SK-N-SH treated with all-trans-retinoic acid at 6 μM for 48 hours (cell line): ENCODE results near the gene CES3.

Experiments
- ATAC-seq: fragments of 200-7000 bp; cut with Tn5 transposase; 3 replicates; pipeline ENCODE4 v1.9.1; 2020; ENCODE audit warnings: mild to moderate bottlenecking, moderate library complexity
- ARNTL ChIP-seq: fragments of 450-650 bp; formaldehyde crosslinking; IDR thresholded peaks from 2 replicates; pipeline ENCODE4 v1.5.0; 2020; ENCODE audit warnings: low read depth, mild to moderate bottlenecking, moderate library complexity, borderline replicate concordance
- BACH2 ChIP-seq: fragments of 250-450 bp; sonication (Bioruptor Pico); IDR thresholded peaks from 2 replicates; pipeline ENCODE4 v1.9.0; 2021; ENCODE audit warnings: mild to moderate bottlenecking, borderline replicate concordance
- CSDC2 ChIP-seq: fragments of 250-450 bp; sonication (Bioruptor Pico); IDR thresholded peaks from 2 replicates; pipeline ENCODE4 v1.5.0; 2020; ENCODE audit warnings: mild to moderate bottlenecking, moderate library complexity
- ESRRG ChIP-seq: fragments of 250-450 bp; sonication (Bioruptor Pico); IDR thresholded peaks from 2 replicates; pipeline ENCODE4 v1.6.1; 2021; ENCODE audit warnings: mild to moderate bottlenecking
- GLIS3 ChIP-seq: fragments of 250-450 bp; sonication (Bioruptor Pico); IDR thresholded peaks from 2 replicates; pipeline ENCODE4 v1.5.0; 2020; ENCODE audit warnings: mild to moderate bottlenecking, moderate library complexity
- ISL1 ChIP-seq: fragments of 250-450 bp; sonication (Bioruptor Pico); IDR thresholded peaks from 2 replicates; pipeline ENCODE4 v2.1.2; 2022; ENCODE audit warnings: mild to moderate bottlenecking, moderate library complexity
- OSR1 ChIP-seq: fragments of 250-450 bp; sonication (Bioruptor Pico); IDR thresholded peaks from 2 replicates; pipeline ENCODE4 v1.8.0; 2022; ENCODE audit warnings: moderate library complexity, mild to moderate bottlenecking, inconsistent platforms
- RARB ChIP-seq: fragments of 250-450 bp; sonication (Bioruptor Pico); IDR thresholded peaks from 2 replicates; pipeline ENCODE4 v1.8.0; 2021; ENCODE audit warnings: mild to moderate bottlenecking, moderate library complexity
- SNAI2 ChIP-seq: fragments of 250-450 bp; sonication (Bioruptor Pico); IDR thresholded peaks from 2 replicates; pipeline ENCODE4 v1.5.0; 2020; ENCODE audit warnings: mild to moderate bottlenecking, moderate library complexity
- TCF4 ChIP-seq: fragments of 250-450 bp; sonication (Bioruptor Pico); IDR thresholded peaks from 2 replicates; pipeline ENCODE4 v1.8.0; 2021; ENCODE audit warnings: mild to moderate bottlenecking, moderate library complexity, borderline replicate concordance
- TOX ChIP-seq: fragments of 250-450 bp; sonication (Bioruptor Pico); IDR thresholded peaks from 2 replicates; pipeline ENCODE4 v1.8.0; 2021; ENCODE audit warnings: mild to moderate bottlenecking, moderate library complexity, borderline replicate concordance
- ZFP3 ChIP-seq: fragments of 250-450 bp; sonication (Bioruptor Pico); IDR thresholded peaks from 2 replicates; pipeline ENCODE4 v1.5.0; 2020; ENCODE audit warnings: mild to moderate bottlenecking, moderate library complexity
- ZFP30 ChIP-seq: fragments of 450-650 bp; formaldehyde crosslinking; IDR thresholded peaks from 2 replicates; pipeline ENCODE4 v1.5.0; 2022; ENCODE audit warnings: mild to moderate bottlenecking, moderate library complexity
- ZNF565 ChIP-seq: fragments of 450-650 bp; formaldehyde crosslinking; conservative IDR thresholded peaks from 2 replicates; pipeline ENCODE4 v1.5.0; 2020; ENCODE audit warnings: low read depth, mild to moderate bottlenecking, moderate library complexity
- ZNF70 ChIP-seq: fragments of 450-650 bp; formaldehyde crosslinking; IDR thresholded peaks from 2 replicates; pipeline ENCODE4 v1.5.0; 2020; ENCODE audit warnings: mild to moderate bottlenecking, moderate library complexity
- ZNF8 ChIP-seq: fragments of 450-650 bp; formaldehyde crosslinking; IDR thresholded peaks from 2 replicates; pipeline ENCODE4 v1.5.0; 2020; ENCODE audit warnings: mild to moderate bottlenecking, moderate library complexity
- TF ChIP-seq, protein P1 (sequence below): fragments of 250-450 bp; sonication (Bioruptor Pico); IDR thresholded peaks from 2 replicates; pipeline ENCODE4 v1.8.0; 2020; ENCODE audit warnings: mild to moderate bottlenecking, moderate library complexity, borderline replicate concordance
- TF ChIP-seq, protein P2 (sequence below): fragments of 250-450 bp; sonication (Bioruptor Pico); IDR thresholded peaks from 2 replicates; pipeline ENCODE4 v1.5.0; 2020; ENCODE audit warnings: mild to moderate bottlenecking, moderate library complexity
- TF ChIP-seq, protein P3 (sequence below): fragments of 250-450 bp; sonication (Bioruptor Pico); IDR thresholded peaks from 2 replicates; pipeline ENCODE4 v1.5.1; 2020; ENCODE audit warnings: low read depth, mild to moderate bottlenecking, moderate library complexity

The CES3 gene

DNA sequence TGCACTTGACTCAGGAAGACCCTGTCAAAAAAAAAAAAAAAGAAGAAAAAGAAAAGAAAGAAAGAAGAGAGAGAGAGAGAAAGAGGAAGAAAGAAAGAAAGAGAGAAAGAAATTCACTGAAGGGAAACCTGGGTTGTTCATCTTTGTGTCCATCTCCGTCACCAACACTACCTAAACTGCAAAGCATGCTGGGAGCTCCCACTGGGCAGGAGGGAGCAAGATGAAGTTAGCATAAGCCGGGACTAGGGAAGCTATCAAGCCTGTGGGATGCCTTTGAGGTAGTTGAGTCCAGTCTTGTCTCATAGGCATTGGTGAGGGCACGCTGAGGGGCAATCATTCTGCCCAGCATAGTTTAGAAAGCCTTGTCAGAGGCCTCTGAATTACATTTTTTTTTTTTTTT is 60.3 kb downstream of the CES3 start:
- TF ChIP-seq ISL1, result no peak
- TF ChIP-seq OSR1 (CRISPR knock-in tag), result no peak
- no peak for TF ChIP-seq SNAI2 (CRISPR knock-in tag)
- no peak for TF ChIP-seq TCF4 (CRISPR knock-in tag)
- no peak for TF ChIP-seq TOX
- no peak for TF ChIP-seq ESRRG (CRISPR knock-in tag)
- no peak for TF ChIP-seq CSDC2 (CRISPR knock-in tag)
- TF ChIP-seq BACH2 (CRISPR knock-in tag), result no peak
- no peak for TF ChIP-seq ZNF70 (CRISPR knock-in tag)
- TF ChIP-seq, protein P1, sequence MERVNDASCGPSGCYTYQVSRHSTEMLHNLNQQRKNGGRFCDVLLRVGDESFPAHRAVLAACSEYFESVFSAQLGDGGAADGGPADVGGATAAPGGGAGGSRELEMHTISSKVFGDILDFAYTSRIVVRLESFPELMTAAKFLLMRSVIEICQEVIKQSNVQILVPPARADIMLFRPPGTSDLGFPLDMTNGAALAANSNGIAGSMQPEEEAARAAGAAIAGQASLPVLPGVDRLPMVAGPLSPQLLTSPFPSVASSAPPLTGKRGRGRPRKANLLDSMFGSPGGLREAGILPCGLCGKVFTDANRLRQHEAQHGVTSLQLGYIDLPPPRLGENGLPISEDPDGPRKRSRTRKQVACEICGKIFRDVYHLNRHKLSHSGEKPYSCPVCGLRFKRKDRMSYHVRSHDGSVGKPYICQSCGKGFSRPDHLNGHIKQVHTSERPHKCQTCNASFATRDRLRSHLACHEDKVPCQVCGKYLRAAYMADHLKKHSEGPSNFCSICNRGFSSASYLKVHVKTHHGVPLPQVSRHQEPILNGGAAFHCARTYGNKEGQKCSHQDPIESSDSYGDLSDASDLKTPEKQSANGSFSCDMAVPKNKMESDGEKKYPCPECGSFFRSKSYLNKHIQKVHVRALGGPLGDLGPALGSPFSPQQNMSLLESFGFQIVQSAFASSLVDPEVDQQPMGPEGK (CRISPR knock-in tag), result no peak
- TF ChIP-seq, protein P2, sequence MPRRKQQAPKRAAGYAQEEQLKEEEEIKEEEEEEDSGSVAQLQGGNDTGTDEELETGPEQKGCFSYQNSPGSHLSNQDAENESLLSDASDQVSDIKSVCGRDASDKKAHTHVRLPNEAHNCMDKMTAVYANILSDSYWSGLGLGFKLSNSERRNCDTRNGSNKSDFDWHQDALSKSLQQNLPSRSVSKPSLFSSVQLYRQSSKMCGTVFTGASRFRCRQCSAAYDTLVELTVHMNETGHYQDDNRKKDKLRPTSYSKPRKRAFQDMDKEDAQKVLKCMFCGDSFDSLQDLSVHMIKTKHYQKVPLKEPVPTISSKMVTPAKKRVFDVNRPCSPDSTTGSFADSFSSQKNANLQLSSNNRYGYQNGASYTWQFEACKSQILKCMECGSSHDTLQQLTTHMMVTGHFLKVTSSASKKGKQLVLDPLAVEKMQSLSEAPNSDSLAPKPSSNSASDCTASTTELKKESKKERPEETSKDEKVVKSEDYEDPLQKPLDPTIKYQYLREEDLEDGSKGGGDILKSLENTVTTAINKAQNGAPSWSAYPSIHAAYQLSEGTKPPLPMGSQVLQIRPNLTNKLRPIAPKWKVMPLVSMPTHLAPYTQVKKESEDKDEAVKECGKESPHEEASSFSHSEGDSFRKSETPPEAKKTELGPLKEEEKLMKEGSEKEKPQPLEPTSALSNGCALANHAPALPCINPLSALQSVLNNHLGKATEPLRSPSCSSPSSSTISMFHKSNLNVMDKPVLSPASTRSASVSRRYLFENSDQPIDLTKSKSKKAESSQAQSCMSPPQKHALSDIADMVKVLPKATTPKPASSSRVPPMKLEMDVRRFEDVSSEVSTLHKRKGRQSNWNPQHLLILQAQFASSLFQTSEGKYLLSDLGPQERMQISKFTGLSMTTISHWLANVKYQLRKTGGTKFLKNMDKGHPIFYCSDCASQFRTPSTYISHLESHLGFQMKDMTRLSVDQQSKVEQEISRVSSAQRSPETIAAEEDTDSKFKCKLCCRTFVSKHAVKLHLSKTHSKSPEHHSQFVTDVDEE (CRISPR knock-in tag), result no peak
- no peak for TF ChIP-seq ZFP3 (CRISPR knock-in tag)
- ATAC-seq, result no peak

DNA sequence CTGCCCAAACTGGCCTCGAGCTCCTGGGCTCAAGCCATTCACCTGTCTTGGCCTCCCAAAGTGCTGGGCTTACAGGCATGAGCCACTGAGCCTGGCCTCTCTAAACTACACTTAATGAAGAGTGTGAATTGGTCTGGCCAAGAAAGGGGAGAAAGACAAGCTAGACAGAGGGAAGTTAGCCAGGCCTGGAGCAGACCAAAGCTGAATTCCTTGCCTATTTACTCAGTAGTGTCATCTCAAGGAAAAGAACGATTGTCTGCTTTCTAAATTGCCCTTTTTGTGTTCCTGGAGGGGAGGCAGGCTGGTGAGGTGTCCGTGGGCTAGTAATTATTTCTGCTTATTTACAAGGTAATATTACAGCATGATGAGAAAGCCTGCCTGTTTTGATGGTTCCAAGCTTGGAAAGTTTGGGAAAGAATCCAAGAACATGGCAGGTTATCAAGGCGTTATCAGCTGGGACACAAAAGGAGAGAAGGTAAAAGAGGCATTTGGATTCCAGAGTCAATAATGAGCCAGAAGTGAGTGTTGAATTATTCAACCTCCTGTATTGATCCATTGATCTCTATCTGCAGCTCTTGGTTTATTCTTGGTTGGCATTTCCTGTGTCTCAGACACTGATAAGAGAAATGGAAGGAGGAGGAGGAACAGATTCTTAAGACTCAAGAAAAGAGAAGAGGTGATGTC is 61.6 kb downstream of the CES3 start:
- ATAC-seq, result no peak
- TF ChIP-seq ZNF565 (CRISPR knock-in tag) (no peak), RARB (CRISPR knock-in tag) (no peak), OSR1 (CRISPR knock-in tag) (no peak), ARNTL (CRISPR knock-in tag) (no peak), ZFP30 (CRISPR knock-in tag) (no peak), TOX (no peak), ZNF8 (CRISPR knock-in tag) (no peak), GLIS3 (no peak), ISL1 (no peak), ZFP3 (CRISPR knock-in tag) (no peak), ZNF70 (CRISPR knock-in tag) (no peak)
- TF ChIP-seq, protein P2 (CRISPR knock-in tag), result no peak

DNA sequence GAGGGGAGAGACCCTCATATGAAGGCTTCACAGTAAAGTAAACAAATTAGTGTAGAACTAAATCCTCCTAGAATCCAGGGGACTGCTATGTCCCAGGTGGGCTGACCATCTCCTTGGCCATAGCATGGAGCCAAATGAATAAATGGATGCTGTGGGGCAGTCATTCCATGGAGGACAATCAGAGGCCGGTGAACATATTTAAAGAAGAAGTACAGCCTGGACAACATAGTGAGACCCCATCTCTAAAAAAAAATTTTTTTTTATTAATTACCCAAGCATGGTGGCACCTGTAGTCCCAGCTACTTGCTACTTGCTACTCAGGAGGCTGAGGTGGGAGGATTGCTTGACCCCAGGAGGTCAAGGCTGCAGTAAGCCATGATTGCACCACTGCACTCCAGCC is 62.6 kb downstream of the CES3 start:
- no peak for ATAC-seq
- TF ChIP-seq RARB (CRISPR knock-in tag), result no peak
- TF ChIP-seq ISL1, result no peak
- TF ChIP-seq ZFP3 (CRISPR knock-in tag), result no peak
- TF ChIP-seq, protein P3, sequence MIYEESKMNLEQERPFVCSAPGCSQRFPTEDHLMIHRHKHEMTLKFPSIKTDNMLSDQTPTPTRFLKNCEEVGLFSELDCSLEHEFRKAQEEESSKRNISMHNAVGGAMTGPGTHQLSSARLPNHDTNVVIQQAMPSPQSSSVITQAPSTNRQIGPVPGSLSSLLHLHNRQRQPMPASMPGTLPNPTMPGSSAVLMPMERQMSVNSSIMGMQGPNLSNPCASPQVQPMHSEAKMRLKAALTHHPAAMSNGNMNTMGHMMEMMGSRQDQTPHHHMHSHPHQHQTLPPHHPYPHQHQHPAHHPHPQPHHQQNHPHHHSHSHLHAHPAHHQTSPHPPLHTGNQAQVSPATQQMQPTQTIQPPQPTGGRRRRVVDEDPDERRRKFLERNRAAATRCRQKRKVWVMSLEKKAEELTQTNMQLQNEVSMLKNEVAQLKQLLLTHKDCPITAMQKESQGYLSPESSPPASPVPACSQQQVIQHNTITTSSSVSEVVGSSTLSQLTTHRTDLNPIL (CRISPR knock-in tag), result no peak
